Pancreas (tissue), 10 donors: Measurements from ENCODE around the gene NAV3. TPM values are rescaled to one million over a fixed set of nuclear protein-coding genes. Genes with fewer than 3 reads are reported as not detected.

Experiments used
- ATAC-seq, 4 donors: fragments of 200-7000 bp; cut with Tn5 transposase; one replicate each; pipeline versions ENCODE4 v1.8.0 to v1.9.1; 2020; ENCODE audit warnings: mild to moderate bottlenecking in 4 of 4, moderate library complexity in 4 of 4
- DNase-seq, 6 donors: peaks; one replicate each; pipeline ENCODE4 v3.0.0-alpha.2; 2020
- FAIRE-seq: peaks from 2 replicates; lab custom pipeline; 2012; peaks lifted over from hg19 to GRCh38; lab: Jason Lieb, UNC
- H3K27ac ChIP-seq, 4 donors: fragments of 200-600 bp; sonication (generic); 1 replicate in 3 of 4; 2 replicates in 1 of 4; pipeline versions ENCODE4 v1.5.0 to v1.8.0; 2020
- H3K27me3 ChIP-seq, 4 donors: fragments of 200-600 bp; one replicate each; pipeline ENCODE4 v1.8.0; 2021
- H3K36me3 ChIP-seq, 3 donors: fragments of 200-600 bp; sonication (generic) in 1 of 3; one replicate each; pipeline versions ENCODE4 v1.5.0 to v1.8.0; 2020 to 2021
- H3K4me1 ChIP-seq, 3 donors: fragments of 200-600 bp; one replicate each; pipeline ENCODE4 v1.8.0; 2021
- H3K4me3 ChIP-seq, 4 donors: fragments of 200-600 bp; sonication (generic) in 2 of 4; one replicate each; pipeline versions ENCODE4 v1.5.0 to v1.8.0; 2020 to 2021
- H3K9me3 ChIP-seq, 4 donors: fragments of 200-600 bp; one replicate each; pipeline ENCODE4 v1.8.0; 2021
- WGBS, 2 donors: extraction: QIAGEN DNeasy Blood & Tissue Kit; methylation state at CpG; one replicate each; pipeline ENCODE4 v1.1.7; 2013; 5-methylcytosine and 5-hydroxymethylcytosine counted together
- intact Hi-C, 3 donors: fragments of 100-400 bp; cut with DNase I; formaldehyde crosslinking; loops; one replicate each; pipeline versions ENCODE4 v1.11.1 to v1.14.2; 2022
- polyA plus RNA-seq, 2 donors: library from polyadenylated mRNA; stranded (reverse); fragments of 200-250 nt; gene quantifications; one replicate each; pipeline ENCODE4 v1.2.3, GENCODE V29; 2013
- total RNA-seq, 6 donors: library from RNA; stranded (reverse); fragmentation: NEBNext Ultra II Directional in 4 of 6; extraction: Animal tissue kit (Norgen Biotek cat#: 25700) in 4 of 6; gene quantifications; one replicate each; pipeline versions ENCODE4 v1.2.1 to v1.2.4, GENCODE V29; 2021 to 2023
- TF ChIP-seq, protein P1 (sequence below), 4 donors: fragments of 200-600 bp; sonication (generic) in 3 of 4; IDR thresholded peaks; one replicate each; pipeline versions ENCODE4 v1.5.0 to v1.8.0; 2021; ENCODE audit warnings: antibody characterized with exemption in 4 of 4
- donor health status: healthy with polysubstance abuse.
- donor health status: DM: no; HTN: no; CAD: no; lungs with moderate emphysema.
- donor health status: DM: no; HTN: no; CAD: no.
- donor health status: control.
- donor health status: control.
- donor health status: Bipolar disorder and iron deficiency.
- donor health status: DM: yes; HTN: yes; CAD: no.
- donor health status: DM: no; HTN: no; CAD: no.
- donor health status: DM: no; HTN: no; CAD: no.
- donor health status: DM: yes; HTN: yes; CAD: no.

NAV3 gene
- total and polyA plus RNA-seq, 8 donors = 0.46 to 3.7 (median 0.68) TPM

- Histone ChIP-seq H3K4me1 (no peaks in the 10 kb centered on the region), H3K9me3 (no peaks in the 10 kb centered on the region), H3K4me3 (no peak overlapping the region), H3K36me3 (no peaks in the 10 kb centered on the region), H3K27me3 (no peaks in the 10 kb centered on the region), H3K27ac (no peak overlapping the region)
- ATAC-seq (no peak), FAIRE-seq (no peak), DNase-seq (no peak)
- intact Hi-C loops = no loop called here
- WGBS, 2 donors = 62 to 86% methylated on average over 2 of the region's 2 CpGs
- TF ChIP-seq, protein P1, sequence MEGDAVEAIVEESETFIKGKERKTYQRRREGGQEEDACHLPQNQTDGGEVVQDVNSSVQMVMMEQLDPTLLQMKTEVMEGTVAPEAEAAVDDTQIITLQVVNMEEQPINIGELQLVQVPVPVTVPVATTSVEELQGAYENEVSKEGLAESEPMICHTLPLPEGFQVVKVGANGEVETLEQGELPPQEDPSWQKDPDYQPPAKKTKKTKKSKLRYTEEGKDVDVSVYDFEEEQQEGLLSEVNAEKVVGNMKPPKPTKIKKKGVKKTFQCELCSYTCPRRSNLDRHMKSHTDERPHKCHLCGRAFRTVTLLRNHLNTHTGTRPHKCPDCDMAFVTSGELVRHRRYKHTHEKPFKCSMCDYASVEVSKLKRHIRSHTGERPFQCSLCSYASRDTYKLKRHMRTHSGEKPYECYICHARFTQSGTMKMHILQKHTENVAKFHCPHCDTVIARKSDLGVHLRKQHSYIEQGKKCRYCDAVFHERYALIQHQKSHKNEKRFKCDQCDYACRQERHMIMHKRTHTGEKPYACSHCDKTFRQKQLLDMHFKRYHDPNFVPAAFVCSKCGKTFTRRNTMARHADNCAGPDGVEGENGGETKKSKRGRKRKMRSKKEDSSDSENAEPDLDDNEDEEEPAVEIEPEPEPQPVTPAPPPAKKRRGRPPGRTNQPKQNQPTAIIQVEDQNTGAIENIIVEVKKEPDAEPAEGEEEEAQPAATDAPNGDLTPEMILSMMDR (IDR thresholded peaks at IDR 0.05) = no peak
Observed at GRCh38 chr12:78149459-78149858, 318.8 kb downstream of the NAV3 start.

DNA sequence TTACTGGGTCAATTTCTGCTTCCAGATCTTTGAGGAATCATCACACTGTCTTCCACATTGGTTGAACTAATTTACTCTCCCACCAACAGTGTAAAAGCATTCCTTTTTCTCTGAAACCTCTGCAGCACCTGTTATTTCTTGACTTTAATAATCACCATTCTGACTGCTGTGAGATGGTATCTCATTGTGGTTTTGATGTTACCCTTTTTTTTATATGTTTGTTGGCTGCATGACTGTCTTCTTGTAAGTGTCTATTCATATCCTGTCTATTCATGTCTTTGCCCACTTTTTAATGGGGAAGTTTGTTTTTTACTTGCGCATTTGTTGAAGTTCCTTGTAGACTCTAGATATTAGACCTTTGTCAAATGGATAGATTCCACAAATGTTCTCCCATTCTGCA, 324.9 kb downstream of the NAV3 start:
- H3K4me1 ChIP-seq = no peaks in the 10 kb centered on the region
- intact Hi-C loops = no loop called here
- WGBS, 2 donors = 90 to 97% methylated on average over 1 of the region's 1 CpG
- no peak overlapping the region for H3K27ac ChIP-seq
- no peak overlapping the region for H3K4me3 ChIP-seq
- H3K9me3 ChIP-seq = no peaks in the 10 kb centered on the region
- no peaks in the 10 kb centered on the region for H3K36me3 ChIP-seq
- FAIRE-seq (no peak), DNase-seq (no peak), ATAC-seq (no peak)
- TF ChIP-seq, protein P1 (IDR thresholded peaks at IDR 0.05) = no peak
- no peaks in the 10 kb centered on the region for H3K27me3 ChIP-seq

- Histone ChIP-seq H3K9me3 (no peaks in the 10 kb centered on the region), H3K36me3 (no peaks in the 10 kb centered on the region), H3K4me1 (no peaks in the 10 kb centered on the region), H3K27me3 (no peaks in the 10 kb centered on the region), H3K4me3 (no peak overlapping the region), H3K27ac (no peak overlapping the region)
- FAIRE-seq (no peak), ATAC-seq (no peak), DNase-seq (no peak)
- TF ChIP-seq, protein P1 (IDR thresholded peaks at IDR 0.05) = no peak
- intact Hi-C loops = no loop called here
Observed at GRCh38 chr12:78156751-78157150, 326.1 kb downstream of the NAV3 start.

DNA sequence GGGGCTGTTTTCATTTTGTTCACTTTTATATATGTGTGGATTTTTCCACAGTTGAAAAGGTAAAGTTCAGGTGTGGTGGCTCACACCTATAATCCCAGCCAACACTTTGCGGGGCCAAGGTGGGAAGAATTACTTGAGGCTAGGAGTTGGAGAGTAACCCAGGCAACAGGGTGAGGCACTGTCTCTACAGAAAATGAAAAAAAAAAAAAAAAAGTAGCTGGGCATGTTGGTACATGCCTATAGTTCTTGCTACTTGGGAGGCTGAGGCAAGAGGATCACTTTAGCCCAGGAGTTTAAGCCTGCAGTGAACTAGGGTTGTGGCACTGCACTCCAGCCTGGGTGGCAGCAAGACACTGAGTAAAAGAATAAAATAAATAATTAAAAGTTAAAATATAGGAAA, 326.5 kb downstream of the NAV3 start:
- Histone ChIP-seq H3K9me3 (no peaks in the 10 kb centered on the region), H3K4me1 (no peaks in the 10 kb centered on the region), H3K36me3 (no peaks in the 10 kb centered on the region), H3K27me3 (no peaks in the 10 kb centered on the region), H3K4me3 (no peak overlapping the region), H3K27ac (no peak overlapping the region)
- 93 to 94% methylated on average over 1 of the region's 1 CpG for WGBS, 2 donors
- DNase-seq (no peak), FAIRE-seq (no peak), ATAC-seq (no peak)
- intact Hi-C loops = no loop called here
- TF ChIP-seq, protein P1 (IDR thresholded peaks at IDR 0.05) = no peak

- no peaks in the 10 kb centered on the region for H3K27me3 ChIP-seq
Observed at GRCh38 chr12:78164154-78164553, 333.5 kb downstream of the NAV3 start.

More at GRCh38 chr12:78164154-78164553, 333.5 kb downstream of the NAV3 start:
- 61 to 74% methylated on average over 1 of the region's 1 CpG for WGBS, 2 donors
- H3K36me3 ChIP-seq = no peaks in the 10 kb centered on the region
- H3K9me3 ChIP-seq = no peaks in the 10 kb centered on the region
- intact Hi-C loops = no loop called here
- FAIRE-seq (no peak), ATAC-seq (no peak), DNase-seq (no peak)
- TF ChIP-seq, protein P1 (IDR thresholded peaks at IDR 0.05) = no peak
- no peak overlapping the region for H3K27ac ChIP-seq
- H3K4me3 ChIP-seq = no peak overlapping the region
- H3K4me1 ChIP-seq = no peaks in the 10 kb centered on the region
